SK-N-SH treated with all-trans-retinoic acid at 6 μM for 48 hours (cell line): ENCODE results near the gene SLC37A4.

Experiments used
- ARNTL ChIP-seq: fragments of 450-650 bp; formaldehyde crosslinking; IDR thresholded peaks from 2 replicates; pipeline ENCODE4 v1.5.0; 2020; ENCODE audit warnings: low read depth, mild to moderate bottlenecking, moderate library complexity, borderline replicate concordance
- CREB5 ChIP-seq: fragments of 250-450 bp; sonication (Bioruptor Pico); IDR thresholded peaks from 2 replicates; pipeline ENCODE4 v1.5.1; 2020; ENCODE audit warnings: low read depth, mild to moderate bottlenecking, moderate library complexity
- PATZ1 ChIP-seq: fragments of 250-450 bp; sonication (Bioruptor Pico); IDR thresholded peaks from 2 replicates; pipeline ENCODE4 v1.8.0; 2020; ENCODE audit warnings: mild to moderate bottlenecking, moderate library complexity, borderline replicate concordance
- RARB ChIP-seq: fragments of 250-450 bp; sonication (Bioruptor Pico); IDR thresholded peaks from 2 replicates; pipeline ENCODE4 v1.8.0; 2021; ENCODE audit warnings: mild to moderate bottlenecking, moderate library complexity
- SNAI2 ChIP-seq: fragments of 250-450 bp; sonication (Bioruptor Pico); IDR thresholded peaks from 2 replicates; pipeline ENCODE4 v1.5.0; 2020; ENCODE audit warnings: mild to moderate bottlenecking, moderate library complexity
- TOX ChIP-seq: fragments of 250-450 bp; sonication (Bioruptor Pico); IDR thresholded peaks from 2 replicates; pipeline ENCODE4 v1.8.0; 2021; ENCODE audit warnings: mild to moderate bottlenecking, moderate library complexity, borderline replicate concordance
- TSHZ2 ChIP-seq: fragments of 250-450 bp; sonication (Bioruptor Pico); IDR thresholded peaks from 2 replicates; pipeline ENCODE4 v1.5.0; 2020; ENCODE audit warnings: mild to moderate bottlenecking, moderate library complexity
- ZFP30 ChIP-seq: fragments of 450-650 bp; formaldehyde crosslinking; IDR thresholded peaks from 2 replicates; pipeline ENCODE4 v1.5.0; 2022; ENCODE audit warnings: mild to moderate bottlenecking, moderate library complexity
- ZNF70 ChIP-seq: fragments of 450-650 bp; formaldehyde crosslinking; IDR thresholded peaks from 2 replicates; pipeline ENCODE4 v1.5.0; 2020; ENCODE audit warnings: mild to moderate bottlenecking, moderate library complexity
- ZNF8 ChIP-seq: fragments of 450-650 bp; formaldehyde crosslinking; IDR thresholded peaks from 2 replicates; pipeline ENCODE4 v1.5.0; 2020; ENCODE audit warnings: mild to moderate bottlenecking, moderate library complexity

GRCh38 chr11:119049081-119049480, 18.4 kb upstream of the SLC37A4 start:
- no peak for TF ChIP-seq RARB
- TF ChIP-seq ZNF70 (CRISPR knock-in tag), result no peak
- TF ChIP-seq SNAI2 (CRISPR knock-in tag), result no peak
- TF ChIP-seq TOX (CRISPR knock-in tag), result no peak
- no peak for TF ChIP-seq CREB5 (CRISPR knock-in tag)
- no peak for TF ChIP-seq PATZ1
- no peak for TF ChIP-seq TSHZ2 (CRISPR knock-in tag)
- TF ChIP-seq ZFP30 (CRISPR knock-in tag), result no peak
- no peak for TF ChIP-seq ARNTL (CRISPR knock-in tag)
- no peak for TF ChIP-seq ZNF8 (CRISPR knock-in tag)
